Mesenchymal stem cell (in vitro differentiated cells and primary cell): ENCODE results near the gene CELSR1.
A peak's percentile ranks its signal among the peaks of the same experiment; 100 is the strongest.

Experiments used
- DNase-seq: peaks from one replicate; pipeline ENCODE4 v3.0.0-alpha.2; 2013
- H2AFZ ChIP-seq: one replicate; pipeline ENCODE4 v1.6.1; 2013; ENCODE audit warnings: low read depth, mild to moderate bottlenecking, control low read depth, inconsistent platforms, low read length, moderate library complexity
- H2AK5ac ChIP-seq: 2 replicates; pipeline ENCODE4 v1.6.1; 2013; ENCODE audit warnings: low read length, moderate library complexity, mild to moderate bottlenecking, inconsistent platforms; ENCODE audit not compliant: severe bottlenecking
- H2BK120ac ChIP-seq: one replicate; pipeline ENCODE4 v1.6.1; 2013; ENCODE audit warnings: low read depth, mild to moderate bottlenecking, inconsistent platforms, low read length, moderate library complexity
- H2BK12ac ChIP-seq, 2 experiments: one replicate each; pipeline ENCODE4 v1.6.1; 2013; ENCODE audit warnings: inconsistent platforms in 2 of 2, low read length in 2 of 2, mild to moderate bottlenecking in 2 of 2, moderate library complexity in 2 of 2, control low read depth in 1 of 2
- H2BK15ac ChIP-seq: one replicate; pipeline ENCODE4 v1.6.1; 2013; ENCODE audit warnings: mild to moderate bottlenecking, low read depth, inconsistent platforms; ENCODE audit not compliant: poor library complexity, severe bottlenecking
- H2BK5ac ChIP-seq: 2 replicates; pipeline ENCODE4 v1.6.1; 2013; ENCODE audit warnings: low read depth, mild to moderate bottlenecking, low read length, control low read depth, inconsistent platforms; ENCODE audit not compliant: poor library complexity, severe bottlenecking
- H3K14ac ChIP-seq, 2 experiments: one replicate each; pipeline ENCODE4 v1.6.1; 2013; ENCODE audit warnings: inconsistent platforms in 2 of 2, low read length in 2 of 2, control low read depth in 1 of 2, mild to moderate bottlenecking in 1 of 2, moderate library complexity in 1 of 2
- H3K18ac ChIP-seq, 2 experiments: one replicate each; pipeline ENCODE4 v1.6.1; 2013; ENCODE audit warnings: inconsistent platforms in 2 of 2, low read length in 2 of 2, control low read depth in 1 of 2, low read depth in 1 of 2, mild to moderate bottlenecking in 1 of 2
- H3K23ac ChIP-seq, 2 experiments: one replicate each; pipeline ENCODE4 v1.6.1; 2013; ENCODE audit warnings: inconsistent platforms in 2 of 2, low read length in 2 of 2, mild to moderate bottlenecking in 2 of 2, moderate library complexity in 2 of 2, control low read depth in 1 of 2
- H3K27ac ChIP-seq: 2 replicates; pipeline ENCODE4 v1.5.1; 2013; ENCODE audit warnings: mild to moderate bottlenecking, moderate library complexity, low read length, control low read depth, inconsistent platforms; ENCODE audit not compliant: poor library complexity, severe bottlenecking
- H3K27me3 ChIP-seq, 2 experiments: 2 replicates each; pipeline versions ENCODE4 v1.6.1 to v1.7.0; 2013; ENCODE audit warnings: low read length in 2 of 2, mild to moderate bottlenecking in 2 of 2, moderate library complexity in 2 of 2, control low read depth in 1 of 2, inconsistent platforms in 1 of 2; ENCODE audit not compliant: control insufficient read depth in 1 of 2, insufficient read depth in 1 of 2
- H3K36me3 ChIP-seq, 2 experiments: 2 replicates each; pipeline versions ENCODE4 v1.6.1 to v1.7.0; 2013; ENCODE audit warnings: low read length in 2 of 2, control low read depth in 1 of 2, inconsistent platforms in 1 of 2, low read depth in 1 of 2, mild to moderate bottlenecking in 1 of 2; ENCODE audit not compliant: insufficient read depth in 2 of 2, control insufficient read depth in 1 of 2
- H3K4ac ChIP-seq, 2 experiments: one replicate each; pipeline ENCODE4 v1.6.1; 2013; ENCODE audit warnings: inconsistent platforms in 2 of 2, low read length in 2 of 2, mild to moderate bottlenecking in 2 of 2, moderate library complexity in 2 of 2, control low read depth in 1 of 2, low read depth in 1 of 2
- H3K4me1 ChIP-seq: 2 replicates; pipeline ENCODE4 v1.6.1; 2013; ENCODE audit warnings: low read depth, low read length, control low read depth; ENCODE audit not compliant: control insufficient read depth, insufficient read depth
- H3K4me2 ChIP-seq: 2 replicates; pipeline ENCODE4 v1.6.1; 2013; ENCODE audit warnings: low read length, mild to moderate bottlenecking, inconsistent platforms; ENCODE audit not compliant: poor library complexity, severe bottlenecking
- H3K4me3 ChIP-seq, 2 experiments: 2 replicates each; pipeline versions ENCODE4 v1.5.1 to v1.7.0; 2013; ENCODE audit warnings: low read length in 2 of 2, mild to moderate bottlenecking in 2 of 2, control low read depth in 1 of 2, low read depth in 1 of 2; ENCODE audit not compliant: insufficient read depth in 1 of 2
- H3K79me1 ChIP-seq: replicated peaks from 2 replicates; pipeline ENCODE4 v1.6.1; 2013; ENCODE audit warnings: mild to moderate bottlenecking, control low read depth, low read length, inconsistent platforms; ENCODE audit not compliant: poor library complexity, severe bottlenecking
- H3K9ac ChIP-seq: 2 replicates; pipeline ENCODE4 v1.7.0; 2013; ENCODE audit warnings: mild to moderate bottlenecking, low read length, moderate library complexity
- H3K9me3 ChIP-seq: 2 replicates; pipeline ENCODE4 v1.7.0; 2013; ENCODE audit warnings: mild to moderate bottlenecking, low read length; ENCODE audit not compliant: control insufficient read depth
- H4K8ac ChIP-seq: one replicate; pipeline ENCODE4 v1.6.1; 2013; ENCODE audit warnings: inconsistent platforms, mild to moderate bottlenecking, low read length, moderate library complexity
- H4K91ac ChIP-seq: one replicate; pipeline ENCODE4 v1.6.1; 2013; ENCODE audit warnings: mild to moderate bottlenecking, low read length, inconsistent platforms
- WGBS: methylation state at CpG from one replicate; pipeline ENCODE4 v1.1.7; 2013; ENCODE audit warnings: mixed read lengths; 5-methylcytosine and 5-hydroxymethylcytosine counted together

CELSR1 gene

DNA sequence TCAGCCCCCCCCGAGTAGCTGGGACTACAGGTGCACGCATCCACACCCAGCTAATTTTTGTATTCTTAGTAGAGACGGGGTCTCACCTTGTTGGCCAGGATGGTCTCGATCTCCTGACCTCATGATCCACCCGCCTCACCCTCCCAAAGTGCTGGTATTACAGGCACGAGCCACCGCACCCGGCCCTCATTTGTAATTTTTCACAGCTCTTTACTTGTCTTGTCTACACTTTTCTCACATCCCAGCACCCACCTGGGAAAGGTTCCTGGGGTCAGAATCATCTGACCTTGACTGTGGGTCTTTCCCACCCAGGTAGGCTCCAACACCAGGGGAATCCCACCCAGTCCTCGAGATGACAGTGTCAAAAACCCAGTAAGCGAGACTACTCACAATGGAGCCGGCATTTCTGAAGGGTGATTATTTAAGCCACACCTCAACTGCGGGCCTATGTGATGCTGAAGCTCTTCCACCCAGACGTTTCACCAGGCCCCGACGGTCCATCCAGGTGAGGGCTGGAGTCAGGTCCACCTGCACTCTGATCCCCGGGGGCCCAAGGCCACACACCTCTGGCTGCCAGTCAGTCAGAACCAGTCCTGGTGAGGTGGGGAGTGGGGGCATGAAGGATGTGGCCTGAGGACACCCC is 23.4 kb downstream of the CELSR1 start:
- no peak overlapping the region for H2BK120ac ChIP-seq
- H3K4me3 ChIP-seq, result no peak overlapping the region
- H2BK5ac ChIP-seq, result no peak overlapping the region
- H3K36me3 ChIP-seq, result peaks cover 0 to 29% of the 10 kb centered on the region in 2 experiments
- H3K4ac ChIP-seq, result no peak overlapping the region
- H4K8ac ChIP-seq, result no peak overlapping the region
- no peak overlapping the region for H3K23ac ChIP-seq
- H3K18ac ChIP-seq, result no peak overlapping the region
- no peak overlapping the region for H3K9ac ChIP-seq
- H3K27ac ChIP-seq, result peak overlapping the region; percentile 28
- H2AK5ac ChIP-seq, result peak overlapping the region; percentile 36
- WGBS, result 90% methylated on average over 16 of the region's 16 CpGs
- no peak overlapping the region for H2BK12ac ChIP-seq
- H3K14ac ChIP-seq, result no peak overlapping the region
- H3K4me1 ChIP-seq, result peaks cover 30% of the 10 kb centered on the region
- H2BK15ac ChIP-seq, result peak overlapping the region; percentile 12
- H3K79me1 ChIP-seq, result peaks cover 40% of the 10 kb centered on the region
- peaks cover 0 to 6% of the 10 kb centered on the region in 2 experiments for H3K27me3 ChIP-seq
- no peak overlapping the region for H2AFZ ChIP-seq
- no peaks in the 10 kb centered on the region for H3K9me3 ChIP-seq
- H4K91ac ChIP-seq, result peak overlapping the region; percentile 53
- DNase-seq, result no peak
- no peak overlapping the region for H3K4me2 ChIP-seq

- no peak overlapping the region for H3K14ac ChIP-seq
- H3K4me2 ChIP-seq, result no peak overlapping the region
- no peak overlapping the region for H3K18ac ChIP-seq
- peaks cover 44% of the 10 kb centered on the region for H3K79me1 ChIP-seq
- H2AK5ac ChIP-seq, result no peak overlapping the region
- H3K4me1 ChIP-seq, result peaks cover 35% of the 10 kb centered on the region
- H3K36me3 ChIP-seq, result peaks cover 0 to 21% of the 10 kb centered on the region in 2 experiments
- 91% methylated on average over 11 of the region's 11 CpGs for WGBS
- no peaks in the 10 kb centered on the region for H3K9me3 ChIP-seq
- no peak overlapping the region for H2BK15ac ChIP-seq
- H3K4ac ChIP-seq, result no peak overlapping the region
- no peak overlapping the region for H2BK120ac ChIP-seq
- H4K91ac ChIP-seq, result no peak overlapping the region
- no peak overlapping the region for H3K23ac ChIP-seq
- H2BK12ac ChIP-seq, result no peak overlapping the region
- no peak overlapping the region for H2AFZ ChIP-seq
- H4K8ac ChIP-seq, result no peak overlapping the region
- DNase-seq, result no peak
- peaks cover 0 to 8% of the 10 kb centered on the region in 2 experiments for H3K27me3 ChIP-seq
- no peak overlapping the region for H3K4me3 ChIP-seq
- H3K27ac ChIP-seq, result no peak overlapping the region
- H2BK5ac ChIP-seq, result no peak overlapping the region
- no peak overlapping the region for H3K9ac ChIP-seq
Observed at GRCh38 chr22:46512683-46513082, 24.7 kb downstream of the CELSR1 start.

GRCh38 chr22:46512039-46512370 is 25.4 kb downstream of the CELSR1 start:
- WGBS, result 80% methylated on average over 11 of the region's 11 CpGs
- no peak overlapping the region for H3K23ac ChIP-seq
- DNase-seq, result no peak
- no peak overlapping the region for H2BK12ac ChIP-seq
- H3K27ac ChIP-seq, result no peak overlapping the region
- H3K9me3 ChIP-seq, result no peaks in the 10 kb centered on the region
- H2AFZ ChIP-seq, result no peak overlapping the region
- H3K4ac ChIP-seq, result no peak overlapping the region
- no peak overlapping the region for H2AK5ac ChIP-seq
- H3K18ac ChIP-seq, result no peak overlapping the region
- H3K27me3 ChIP-seq, result peaks cover 0 to 14% of the 10 kb centered on the region in 2 experiments
- H3K4me2 ChIP-seq, result no peak overlapping the region
- H3K4me3 ChIP-seq, result no peak overlapping the region
- H4K8ac ChIP-seq, result no peak overlapping the region
- no peak overlapping the region for H2BK5ac ChIP-seq
- H3K9ac ChIP-seq, result no peak overlapping the region
- peaks cover 48% of the 10 kb centered on the region for H3K79me1 ChIP-seq
- no peak overlapping the region for H2BK15ac ChIP-seq
- no peak overlapping the region for H4K91ac ChIP-seq
- no peak overlapping the region for H2BK120ac ChIP-seq
- peaks cover 0 to 15% of the 10 kb centered on the region in 2 experiments for H3K36me3 ChIP-seq
- no peak overlapping the region for H3K14ac ChIP-seq
- peaks cover 36% of the 10 kb centered on the region for H3K4me1 ChIP-seq

DNA sequence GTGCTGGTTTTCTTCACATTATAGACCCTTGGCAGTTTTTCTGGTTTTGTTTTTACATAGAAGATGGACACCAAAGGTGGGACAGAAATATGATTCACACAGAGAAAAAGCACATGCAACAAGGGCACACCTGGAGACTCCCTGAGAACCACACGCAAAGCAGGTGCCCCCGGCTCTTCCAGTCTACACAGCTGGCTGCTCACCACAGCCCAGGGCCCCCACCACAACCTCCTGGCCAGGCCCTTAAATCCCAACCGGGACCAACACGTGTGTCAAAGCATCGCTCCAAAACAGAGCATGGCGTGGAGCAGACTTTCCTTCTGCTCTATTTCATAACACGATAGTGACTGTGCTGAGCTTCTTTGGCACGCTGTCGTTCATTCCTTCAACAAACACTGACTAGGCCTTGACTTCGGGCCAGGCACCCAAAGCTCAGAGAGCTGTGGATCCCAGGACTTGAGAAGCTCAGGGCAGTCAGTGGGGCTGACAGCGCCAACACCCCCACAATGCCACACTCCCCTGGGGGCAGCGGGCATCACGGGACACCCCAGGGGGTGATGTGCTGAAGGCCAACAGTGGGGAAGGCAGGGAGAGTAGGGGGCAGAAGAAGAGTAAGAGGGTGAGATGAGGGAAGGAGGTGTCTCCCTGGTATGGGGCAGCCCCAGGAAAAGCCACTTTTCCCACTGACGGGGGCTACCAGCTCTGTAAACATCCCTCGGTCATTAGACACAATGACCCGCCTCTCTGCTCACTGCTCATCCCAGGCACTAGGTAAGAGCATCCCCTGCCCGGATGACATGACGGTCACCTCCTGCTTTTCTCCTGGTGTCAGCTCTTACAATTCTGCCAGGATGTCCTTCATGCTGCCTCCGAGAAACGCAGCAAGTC is 26.0 kb downstream of the CELSR1 start:
- no peak overlapping the region for H2BK15ac ChIP-seq
- H3K9ac ChIP-seq, result no peak overlapping the region
- H3K36me3 ChIP-seq, result peaks cover 0 to 10% of the 10 kb centered on the region in 2 experiments
- no peak overlapping the region for H3K4me2 ChIP-seq
- H3K4me3 ChIP-seq, result no peak overlapping the region
- H2BK120ac ChIP-seq, result no peak overlapping the region
- peaks cover 38% of the 10 kb centered on the region for H3K4me1 ChIP-seq
- H3K4ac ChIP-seq, result no peak overlapping the region
- DNase-seq, result no peak
- H2BK12ac ChIP-seq, result no peak overlapping the region
- H3K18ac ChIP-seq, result no peak overlapping the region
- no peak overlapping the region for H4K91ac ChIP-seq
- no peak overlapping the region for H3K27ac ChIP-seq
- no peak overlapping the region for H2AK5ac ChIP-seq
- no peaks in the 10 kb centered on the region for H3K9me3 ChIP-seq
- 88% methylated on average over 17 of the region's 20 CpGs for WGBS
- H3K79me1 ChIP-seq, result peaks cover 45% of the 10 kb centered on the region
- peaks cover 0 to 14% of the 10 kb centered on the region in 2 experiments for H3K27me3 ChIP-seq
- no peak overlapping the region for H2BK5ac ChIP-seq
- H4K8ac ChIP-seq, result no peak overlapping the region
- no peak overlapping the region for H3K23ac ChIP-seq
- no peak overlapping the region for H2AFZ ChIP-seq
- H3K14ac ChIP-seq, result no peak overlapping the region
